Tibial nerve (tissue), 4 donors: ENCODE measurements around the gene AHRR. TPM values are rescaled to one million over a fixed set of nuclear protein-coding genes. Genes with fewer than 3 reads are reported as not detected.

Source experiments
- DNase-seq, 2 donors: peaks; one replicate each; pipeline ENCODE4 v3.0.0-alpha.2; 2019; ENCODE audit warnings: low spot score in 2 of 2
- H3K27ac ChIP-seq, 4 donors: fragments of 200-600 bp; sonication (generic) in 3 of 4; one replicate each; pipeline ENCODE4 v1.5.1; 2017 to 2019; ENCODE audit warnings: mild to moderate bottlenecking in 1 of 4
- H3K27me3 ChIP-seq, 2 donors: fragments of 200-600 bp; sonication (generic) in 1 of 2; one replicate each; pipeline versions ENCODE4 v1.5.1 to v1.6.0; 2017 to 2019
- H3K36me3 ChIP-seq, 3 donors: fragments of 200-600 bp; sonication (generic); one replicate each; pipeline ENCODE4 v1.5.1; 2018 to 2019
- H3K4me1 ChIP-seq, 4 donors: fragments of 200-600 bp; sonication (generic) in 3 of 4; one replicate each; pipeline ENCODE4 v1.5.1; 2017 to 2019
- H3K4me3 ChIP-seq, 4 donors: fragments of 200-600 bp; sonication (generic) in 3 of 4; one replicate each; pipeline ENCODE4 v1.5.1; 2017 to 2019; ENCODE audit warnings: mild to moderate bottlenecking in 1 of 4, moderate library complexity in 1 of 4
- H3K9me3 ChIP-seq, 4 donors: fragments of 200-600 bp; sonication (generic) in 3 of 4; one replicate each; pipeline ENCODE4 v1.5.1; 2017 to 2019
- CTCF ChIP-seq, 5 experiments: fragments of 200-600 bp in 3 of 5; fragments of 450-650 bp in 2 of 5; sonication (generic) in 3 of 5; IDR thresholded peaks; one replicate each; pipeline ENCODE4 v1.5.1; 2016 to 2019; ENCODE audit warnings: antibody characterized with exemption in 5 of 5, mild to moderate bottlenecking in 3 of 5, moderate library complexity in 2 of 5
- EP300 ChIP-seq, 2 donors: sonication (generic); formaldehyde crosslinking; IDR thresholded peaks; one replicate each; pipeline ENCODE4 v1.6.1; 2017; ENCODE audit warnings: antibody characterized with exemption in 2 of 2, mild to moderate bottlenecking in 1 of 2
- POLR2A ChIP-seq, 2 donors: fragments of 450-650 bp; IDR thresholded peaks; one replicate each; pipeline ENCODE4 v1.6.1; 2017; ENCODE audit warnings: antibody characterized with exemption in 2 of 2, mild to moderate bottlenecking in 2 of 2, moderate library complexity in 2 of 2
- WGBS, 2 donors: methylation state at CpG; one replicate each; pipeline ENCODE4 v1.1.5; 2018; 5-methylcytosine and 5-hydroxymethylcytosine counted together
- total RNA-seq, 4 donors: library from RNA; depleted of rRNA; stranded (reverse); fragments of >200 nt; gene quantifications; one replicate each; pipeline ENCODE4 v1.1.0, GENCODE V29; 2016

Gene AHRR
- total RNA-seq, 4 donors from 2014 or later = 1.0 to 4.8 (median 1.2) TPM; not detected in 1

DNA sequence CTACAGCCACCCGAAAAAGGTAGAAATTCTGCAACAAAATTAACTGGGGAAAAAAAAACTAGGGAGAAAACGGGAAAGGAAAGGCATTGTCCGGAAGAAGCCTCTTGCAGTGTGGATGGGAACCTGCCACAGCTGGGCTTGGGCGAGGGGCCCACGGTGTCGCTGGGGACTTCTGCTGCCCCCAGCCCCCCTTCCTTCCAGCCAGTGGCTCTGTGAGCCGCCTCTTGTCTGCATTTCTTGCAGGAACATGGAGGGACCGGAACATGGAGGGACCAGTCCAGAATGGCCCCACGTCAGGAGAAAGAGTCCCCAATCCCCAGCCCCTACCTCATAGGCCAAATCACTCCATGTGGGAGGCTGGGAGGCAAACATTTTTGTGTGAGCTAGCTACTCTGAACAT is 84.5 kb downstream of the AHRR start:
- Histone ChIP-seq H3K36me3 (no peaks in the 10 kb centered on the region), H3K4me3 (no peak overlapping the region), H3K4me1 (no peaks in the 10 kb centered on the region), H3K27me3 (peaks cover 0 to 6% of the 10 kb centered on the region in 2 donors), H3K27ac (no peak overlapping the region), H3K9me3 (no peaks in the 10 kb centered on the region)
- WGBS, 2 donors = 76 to 84% methylated on average over 9 of the region's 9 CpGs
- no peak for DNase-seq
- no peak for TF ChIP-seq CTCF (IDR thresholded peaks at IDR 0.05)
- TF ChIP-seq EP300 (IDR thresholded peaks at IDR 0.05) = no peak
- no peak for TF ChIP-seq POLR2A (IDR thresholded peaks at IDR 0.05)

- WGBS, 2 donors = 93% methylated on average over 6 of the region's 6 CpGs
- no peak for DNase-seq
- TF ChIP-seq CTCF (IDR thresholded peaks at IDR 0.05) = no peak
- TF ChIP-seq POLR2A (IDR thresholded peaks at IDR 0.05) = no peak
- TF ChIP-seq EP300 (IDR thresholded peaks at IDR 0.05) = no peak
Observed at GRCh38 chr5:407051-407450, 85.5 kb downstream of the AHRR start.

DNA sequence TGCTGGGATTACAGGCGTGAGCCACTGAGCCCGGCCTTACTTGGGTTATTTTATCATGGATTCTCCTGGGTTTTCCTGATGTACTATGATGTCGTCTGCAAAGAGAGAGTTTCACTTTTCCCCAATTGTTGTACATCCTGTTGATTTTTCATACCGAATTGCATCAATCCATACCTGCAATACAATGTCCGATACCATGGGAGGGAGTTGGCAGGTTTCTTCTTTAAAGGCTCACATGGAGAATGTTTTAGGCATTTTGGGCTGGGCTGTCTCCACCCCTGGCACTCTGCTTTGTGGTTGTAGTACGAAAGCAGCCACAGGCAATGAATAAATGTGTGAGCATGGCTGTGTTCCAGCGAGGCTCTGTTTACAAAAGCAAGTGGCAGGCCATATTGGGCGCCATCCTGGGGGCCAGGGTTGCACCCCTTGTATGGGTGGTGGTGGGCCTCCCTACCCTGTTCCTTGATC is 86.3 kb downstream of the AHRR start:
- no peak for DNase-seq
- WGBS, 2 donors = 78 to 83% methylated on average over 8 of the region's 8 CpGs
- Histone ChIP-seq H3K9me3 (no peaks in the 10 kb centered on the region), H3K27me3 (peaks cover 0 to 6% of the 10 kb centered on the region in 2 donors), H3K4me3 (no peak overlapping the region), H3K36me3 (no peaks in the 10 kb centered on the region), H3K4me1 (no peaks in the 10 kb centered on the region), H3K27ac (no peak overlapping the region)
- TF ChIP-seq POLR2A (IDR thresholded peaks at IDR 0.05) (no peak), EP300 (IDR thresholded peaks at IDR 0.05) (no peak), CTCF (IDR thresholded peaks at IDR 0.05) (no peak)

More at GRCh38 chr5:407051-407450, 85.5 kb downstream of the AHRR start:
- Histone ChIP-seq H3K9me3 (no peaks in the 10 kb centered on the region), H3K4me1 (no peaks in the 10 kb centered on the region), H3K36me3 (no peaks in the 10 kb centered on the region), H3K27me3 (peaks cover 0 to 6% of the 10 kb centered on the region in 2 donors), H3K4me3 (no peak overlapping the region), H3K27ac (no peak overlapping the region)

GRCh38 chr5:410911-411517 is 89.5 kb downstream of the AHRR start:
- Histone ChIP-seq H3K4me1 (peaks cover 0 to 4% (median 0%) of the 10 kb centered on the region in 4 donors), H3K27ac (no peak overlapping the region), H3K27me3 (peaks cover 0 to 2% of the 10 kb centered on the region in 2 donors), H3K9me3 (no peaks in the 10 kb centered on the region), H3K4me3 (no peak overlapping the region), H3K36me3 (no peaks in the 10 kb centered on the region)
- no peak for DNase-seq
- TF ChIP-seq POLR2A (IDR thresholded peaks at IDR 0.05) (no peak), EP300 (IDR thresholded peaks at IDR 0.05) (no peak), CTCF (IDR thresholded peaks at IDR 0.05) (no peak)
- WGBS, 2 donors = 88 to 91% methylated on average over 2 of the region's 2 CpGs

DNA sequence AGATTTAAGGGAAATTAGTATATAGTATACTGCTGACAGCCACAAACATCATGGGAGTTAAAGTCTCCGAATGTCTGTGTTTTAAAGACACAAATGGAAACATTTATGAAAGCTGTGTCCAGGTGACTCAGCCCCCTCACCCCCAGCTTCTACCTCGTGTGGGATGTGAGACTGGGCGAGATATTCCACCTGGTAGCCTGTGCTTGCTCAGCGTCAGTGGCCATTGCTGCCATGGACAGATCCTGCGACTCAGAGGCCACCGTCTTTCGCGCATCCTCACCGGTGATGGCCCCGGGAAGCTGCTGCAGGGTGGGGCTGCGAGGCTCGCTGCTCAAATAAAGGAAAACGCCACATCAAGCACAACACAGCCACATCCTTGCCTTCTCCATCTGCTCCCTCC is 90.2 kb downstream of the AHRR start:
- H3K27me3 ChIP-seq = no peaks in the 10 kb centered on the region
- H3K27ac ChIP-seq = no peak overlapping the region
- H3K36me3 ChIP-seq = no peaks in the 10 kb centered on the region
- 77 to 86% methylated on average over 13 of the region's 13 CpGs for WGBS, 2 donors
- TF ChIP-seq POLR2A (IDR thresholded peaks at IDR 0.05) = no peak
- no peak for TF ChIP-seq EP300 (IDR thresholded peaks at IDR 0.05)
- no peak for TF ChIP-seq CTCF (IDR thresholded peaks at IDR 0.05)
- DNase-seq = no peak
- H3K4me1 ChIP-seq = peaks cover 0 to 5% (median 0%) of the 10 kb centered on the region in 4 donors
- H3K9me3 ChIP-seq = no peaks in the 10 kb centered on the region
- H3K4me3 ChIP-seq = no peak overlapping the region
